OCI-LY1 (cell line): ENCODE data around the gene NBPF4.

Experiments used
- H2AFZ ChIP-seq: fragments of 200-600 bp; sonication (generic), shearing (Covaris generic); 2 replicates; pipeline ENCODE4 v1.6.0; 2014; ENCODE audit warnings: antibody characterized with exemption, mild to moderate bottlenecking, low read length
- H3F3A ChIP-seq: fragments of 200-600 bp; sonication (generic), shearing (Covaris generic); 2 replicates; pipeline ENCODE4 v1.6.0; 2014; ENCODE audit warnings: mild to moderate bottlenecking, antibody characterized with exemption, low read length, moderate library complexity; ENCODE audit not compliant: insufficient read depth
- H3K27ac ChIP-seq: fragments of 200-600 bp; sonication (generic); 2 replicates; pipeline ENCODE4 v1.5.1; 2014; ENCODE audit warnings: low read length, mixed run types, mild to moderate bottlenecking, low read depth; ENCODE audit not compliant: poor library complexity, severe bottlenecking
- H3K27me3 ChIP-seq: fragments of 200-600 bp; sonication (generic); 2 replicates; pipeline ENCODE4 v1.6.0; 2014; ENCODE audit warnings: antibody characterized with exemption, mild to moderate bottlenecking, low read length, moderate library complexity; ENCODE audit not compliant: insufficient read depth
- H3K36me3 ChIP-seq: fragments of 200-600 bp; sonication (generic); 2 replicates; pipeline ENCODE4 v1.6.1; 2014; ENCODE audit warnings: mild to moderate bottlenecking, antibody characterized with exemption, low read length, moderate library complexity, mixed read lengths; ENCODE audit not compliant: insufficient read depth
- H3K4me1 ChIP-seq: fragments of 200-600 bp; sonication (generic); 2 replicates; pipeline ENCODE4 v1.5.1; 2014; ENCODE audit warnings: mild to moderate bottlenecking, low read length, moderate library complexity; ENCODE audit not compliant: insufficient read depth, severe bottlenecking
- H3K4me2 ChIP-seq: fragments of 200-600 bp; sonication (generic), shearing (Covaris generic); 2 replicates; pipeline ENCODE4 v1.6.1; 2014; ENCODE audit warnings: low read length
- H3K4me3 ChIP-seq: fragments of 200-600 bp; sonication (generic); 2 replicates; pipeline ENCODE4 v1.5.1; 2014; ENCODE audit warnings: low read length, low read depth, mild to moderate bottlenecking, mixed read lengths; ENCODE audit not compliant: poor library complexity, severe bottlenecking
- H3K79me2 ChIP-seq: fragments of 200-600 bp; shearing (Covaris generic); 2 replicates; pipeline ENCODE4 v1.6.1; 2016; ENCODE audit warnings: mixed run types, low read length, mixed read lengths; ENCODE audit not compliant: insufficient read depth
- H3K9ac ChIP-seq: fragments of 200-600 bp; sonication (generic), shearing (Covaris generic); 2 replicates; pipeline ENCODE4 v1.6.1; 2014; ENCODE audit warnings: mild to moderate bottlenecking, low read length, mixed read lengths
- H3K9me2 ChIP-seq: fragments of 200-600 bp; sonication (generic), shearing (Covaris generic); 2 replicates; pipeline ENCODE4 v1.6.1; 2014; ENCODE audit warnings: low read depth, mild to moderate bottlenecking, low read length, mixed read lengths
- H3K9me3 ChIP-seq: fragments of 200-600 bp; shearing (Covaris generic); 2 replicates; pipeline ENCODE4 v1.6.1; 2014; ENCODE audit warnings: low read length, mixed read lengths
- H4K20me1 ChIP-seq: fragments of 200-600 bp; sonication (generic), shearing (Covaris generic); 2 replicates; pipeline ENCODE4 v1.6.0; 2016; ENCODE audit warnings: mild to moderate bottlenecking, low read length; ENCODE audit not compliant: insufficient read depth
- CTCF ChIP-seq: fragments of 200-600 bp; sonication (generic), shearing (Covaris generic); IDR thresholded peaks from 2 replicates; pipeline ENCODE4 v1.5.1; 2017; ENCODE audit warnings: mild to moderate bottlenecking, antibody characterized with exemption, low read length, moderate library complexity, mixed read lengths
- EZH2 ChIP-seq: fragments of 200-600 bp; sonication (generic), shearing (Covaris generic); IDR thresholded peaks from 2 replicates; pipeline ENCODE4 v1.8.0; 2017; ENCODE audit warnings: borderline replicate concordance, mixed run types, mild to moderate bottlenecking, antibody characterized with exemption, low read length, moderate library complexity, mixed read lengths

NBPF4 gene

DNA sequence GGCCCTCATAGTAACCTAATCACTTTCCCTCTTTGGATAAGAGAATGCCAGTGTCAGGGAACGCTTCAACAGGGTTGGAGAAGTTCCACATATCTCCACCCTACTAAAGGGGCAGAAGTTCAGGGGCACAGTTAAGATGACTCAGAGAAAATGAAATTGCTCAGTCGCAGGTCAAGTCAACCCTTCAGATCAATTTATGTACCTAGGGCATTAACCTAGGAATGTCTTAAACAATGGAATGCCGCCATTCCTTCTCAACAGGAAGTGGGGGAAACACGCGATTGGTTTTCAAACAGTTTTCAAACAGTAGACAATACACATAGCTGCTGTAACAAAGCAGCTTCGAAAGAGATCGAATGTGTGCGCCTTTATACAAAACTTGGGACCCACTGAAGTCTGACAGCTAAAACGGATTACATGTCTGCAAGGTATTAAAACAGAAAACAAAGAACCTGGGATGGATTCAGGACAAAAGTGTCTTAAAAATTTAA, 44.6 kb downstream of the NBPF4 start:
- H3K27ac ChIP-seq: no peak overlapping the region

DNA sequence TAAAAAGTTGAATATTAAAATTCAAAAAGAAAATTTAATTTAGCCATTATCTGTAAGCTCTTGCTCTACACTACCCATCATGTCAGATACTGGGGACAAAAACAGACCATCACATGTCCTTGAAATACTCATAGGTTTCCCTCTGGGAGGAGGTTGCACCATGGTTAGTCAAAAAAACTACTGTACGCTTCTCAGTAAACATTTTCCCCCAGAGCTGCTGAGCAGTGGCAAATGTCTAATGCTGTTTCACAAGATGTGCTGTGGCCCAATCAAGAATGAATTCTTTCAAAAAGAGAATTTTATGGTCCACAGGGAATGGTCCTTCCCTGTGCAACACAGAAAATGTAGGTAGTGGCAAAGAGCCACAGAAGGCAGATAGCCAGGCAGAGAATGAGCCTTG, 49.8 kb downstream of the NBPF4 start:
- Histone ChIP-seq H4K20me1 (no peaks in the 10 kb centered on the region), H3K27ac (no peak overlapping the region), H3K9me3 (no peaks in the 10 kb centered on the region), H3K9me2 (no peaks in the 10 kb centered on the region), H3K4me3 (no peak overlapping the region), H3F3A (no peaks in the 10 kb centered on the region), H3K79me2 (no peaks in the 10 kb centered on the region), H3K36me3 (no peaks in the 10 kb centered on the region), H3K9ac (no peak overlapping the region), H3K4me2 (no peak overlapping the region), H3K27me3 (no peaks in the 10 kb centered on the region), H2AFZ (no peak overlapping the region), H3K4me1 (no peaks in the 10 kb centered on the region)
- TF ChIP-seq CTCF: no peak
- TF ChIP-seq EZH2: no peak

More for the DNA sequence above, 44.6 kb downstream of the NBPF4 start:
- Histone ChIP-seq H4K20me1 (no peaks in the 10 kb centered on the region), H3K79me2 (no peaks in the 10 kb centered on the region), H3K4me2 (peak overlapping the region; percentile 78), H3K9me2 (no peaks in the 10 kb centered on the region), H3K4me3 (peak overlapping the region; percentile 65), H3K4me1 (peaks cover 6% of the 10 kb centered on the region), H3K27me3 (no peaks in the 10 kb centered on the region), H3F3A (no peaks in the 10 kb centered on the region), H2AFZ (no peak overlapping the region), H3K9me3 (no peaks in the 10 kb centered on the region), H3K9ac (no peak overlapping the region), H3K36me3 (no peaks in the 10 kb centered on the region)
- no peak for TF ChIP-seq EZH2
- TF ChIP-seq CTCF: no peak

DNA sequence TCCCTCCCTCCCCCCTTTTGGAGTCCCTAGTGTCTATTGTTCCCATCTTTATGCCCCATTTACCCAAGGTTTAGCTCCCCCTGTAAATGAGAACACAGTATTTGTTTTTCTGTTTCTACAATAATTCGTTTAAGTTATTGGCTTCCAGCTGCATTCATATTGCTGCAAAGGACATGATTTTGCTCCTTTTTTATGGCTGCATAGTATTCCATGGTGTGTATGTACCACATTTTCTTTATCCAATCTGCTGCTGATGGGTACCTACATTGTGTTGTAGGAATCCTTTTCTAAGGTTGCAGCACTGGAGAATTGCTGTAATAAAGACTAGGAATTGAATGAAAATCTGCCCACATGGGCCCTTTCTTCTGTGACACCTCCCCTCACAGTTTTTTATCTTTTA, 50.5 kb downstream of the NBPF4 start:
- no peaks in the 10 kb centered on the region for H3K79me2 ChIP-seq

More for the DNA sequence above, 50.5 kb downstream of the NBPF4 start:
- no peaks in the 10 kb centered on the region for H3K9me2 ChIP-seq
- H3K9me3 ChIP-seq: no peaks in the 10 kb centered on the region
- H2AFZ ChIP-seq: no peak overlapping the region
- H3K27ac ChIP-seq: no peak overlapping the region
- no peak overlapping the region for H3K4me3 ChIP-seq
- H3K9ac ChIP-seq: no peak overlapping the region
- no peaks in the 10 kb centered on the region for H3F3A ChIP-seq
- H4K20me1 ChIP-seq: no peaks in the 10 kb centered on the region
- H3K36me3 ChIP-seq: no peaks in the 10 kb centered on the region
- no peak overlapping the region for H3K4me2 ChIP-seq
- H3K4me1 ChIP-seq: no peaks in the 10 kb centered on the region
- TF ChIP-seq CTCF: no peak
- no peak for TF ChIP-seq EZH2
- no peaks in the 10 kb centered on the region for H3K27me3 ChIP-seq
